Measurements from ENCODE around the gene ATOH1. TPM values are rescaled to one million over a fixed set of nuclear protein-coding genes. Genes with fewer than 3 reads are reported as not detected.

ATOH1 gene
- total RNA-seq, 2 donors from 2014 or later: not detected

DNA sequence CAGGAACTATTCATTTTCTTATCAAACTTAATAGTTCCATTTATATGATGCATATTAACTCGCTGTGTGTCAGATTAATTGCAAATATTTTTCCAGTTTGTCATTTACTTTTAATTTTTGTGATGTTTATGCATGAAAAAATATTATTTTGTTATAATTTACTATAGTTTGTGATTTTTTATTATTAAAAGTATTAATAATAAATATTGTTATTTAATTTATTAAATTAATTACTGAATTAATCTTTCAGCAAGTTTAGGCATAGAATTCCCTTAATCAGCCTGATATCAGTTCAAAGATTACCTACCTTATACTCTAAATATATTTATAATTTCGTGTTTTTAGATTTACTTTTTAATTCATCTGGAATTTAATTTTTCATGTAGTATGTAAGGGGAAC lies 15.5 kb upstream of the ATOH1 start:
- peaks cover 0 to 8% of the 10 kb centered on the region in 2 donors for H3K4me1 ChIP-seq
- no peak for DNase-seq (ENCODE audit: low spot score)
- no peaks in the 10 kb centered on the region for H3K9me3 ChIP-seq
- TF ChIP-seq, protein P1, sequence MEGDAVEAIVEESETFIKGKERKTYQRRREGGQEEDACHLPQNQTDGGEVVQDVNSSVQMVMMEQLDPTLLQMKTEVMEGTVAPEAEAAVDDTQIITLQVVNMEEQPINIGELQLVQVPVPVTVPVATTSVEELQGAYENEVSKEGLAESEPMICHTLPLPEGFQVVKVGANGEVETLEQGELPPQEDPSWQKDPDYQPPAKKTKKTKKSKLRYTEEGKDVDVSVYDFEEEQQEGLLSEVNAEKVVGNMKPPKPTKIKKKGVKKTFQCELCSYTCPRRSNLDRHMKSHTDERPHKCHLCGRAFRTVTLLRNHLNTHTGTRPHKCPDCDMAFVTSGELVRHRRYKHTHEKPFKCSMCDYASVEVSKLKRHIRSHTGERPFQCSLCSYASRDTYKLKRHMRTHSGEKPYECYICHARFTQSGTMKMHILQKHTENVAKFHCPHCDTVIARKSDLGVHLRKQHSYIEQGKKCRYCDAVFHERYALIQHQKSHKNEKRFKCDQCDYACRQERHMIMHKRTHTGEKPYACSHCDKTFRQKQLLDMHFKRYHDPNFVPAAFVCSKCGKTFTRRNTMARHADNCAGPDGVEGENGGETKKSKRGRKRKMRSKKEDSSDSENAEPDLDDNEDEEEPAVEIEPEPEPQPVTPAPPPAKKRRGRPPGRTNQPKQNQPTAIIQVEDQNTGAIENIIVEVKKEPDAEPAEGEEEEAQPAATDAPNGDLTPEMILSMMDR (IDR thresholded peaks at IDR 0.05): no peak
- H3K4me3 ChIP-seq: no peak overlapping the region
- H3K27me3 ChIP-seq: no peaks in the 10 kb centered on the region
- H3K36me3 ChIP-seq: no peaks in the 10 kb centered on the region
- H3K27ac ChIP-seq: no peak overlapping the region

DNA sequence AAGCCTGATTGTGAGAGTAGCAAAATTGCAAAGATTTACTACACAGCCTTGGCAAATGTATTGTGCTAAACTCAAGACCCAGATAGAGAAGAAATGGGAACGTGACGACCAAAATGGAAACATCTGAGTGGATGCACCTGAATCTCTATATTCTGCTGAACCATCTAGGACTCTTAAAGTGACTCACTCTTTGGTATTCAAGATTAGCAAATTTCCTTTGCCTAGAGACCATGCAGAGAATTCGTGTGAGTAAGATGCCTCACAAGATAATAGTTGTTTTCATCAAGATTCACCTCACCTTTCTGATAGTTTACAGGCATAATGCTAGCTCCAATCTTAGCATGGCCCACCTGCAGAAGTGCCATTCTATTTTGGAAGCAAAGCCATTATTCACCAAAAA lies 14.4 kb upstream of the ATOH1 start:
- Histone ChIP-seq H3K4me3 (no peak overlapping the region), H3K36me3 (no peaks in the 10 kb centered on the region), H3K27ac (no peak overlapping the region), H3K27me3 (no peaks in the 10 kb centered on the region), H3K9me3 (no peaks in the 10 kb centered on the region), H3K4me1 (peaks cover 0 to 8% of the 10 kb centered on the region in 2 donors)
- TF ChIP-seq, protein P1 (IDR thresholded peaks at IDR 0.05): no peak
- DNase-seq (ENCODE audit: low spot score): no peak

DNA sequence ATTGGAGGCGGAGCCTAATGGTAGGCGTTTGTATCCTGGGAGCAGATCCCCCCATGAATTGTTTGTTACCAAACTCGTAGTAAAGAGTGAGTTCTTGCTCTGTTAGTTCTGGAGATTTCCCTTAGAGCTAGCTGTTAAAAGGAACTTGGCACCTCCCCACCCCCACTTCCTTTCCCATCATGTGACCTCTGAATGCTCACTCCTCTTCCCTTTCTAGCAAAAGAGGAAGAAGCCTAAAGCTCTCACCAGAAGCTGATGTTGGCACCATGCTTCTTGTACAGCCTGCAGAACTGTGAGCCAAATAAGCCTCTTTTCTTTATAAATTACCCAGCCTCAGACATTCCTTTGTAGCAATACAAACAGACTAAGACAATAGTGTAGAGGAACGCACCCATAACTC lies 13.8 kb upstream of the ATOH1 start:
- DNase-seq (ENCODE audit: low spot score): no peak
- no peak overlapping the region for H3K4me3 ChIP-seq
- H3K36me3 ChIP-seq: no peaks in the 10 kb centered on the region
- TF ChIP-seq, protein P1 (IDR thresholded peaks at IDR 0.05): no peak
- no peak overlapping the region for H3K27ac ChIP-seq
- H3K9me3 ChIP-seq: no peaks in the 10 kb centered on the region
- no peaks in the 10 kb centered on the region for H3K27me3 ChIP-seq
- peaks cover 0 to 8% of the 10 kb centered on the region in 2 donors for H3K4me1 ChIP-seq

DNA sequence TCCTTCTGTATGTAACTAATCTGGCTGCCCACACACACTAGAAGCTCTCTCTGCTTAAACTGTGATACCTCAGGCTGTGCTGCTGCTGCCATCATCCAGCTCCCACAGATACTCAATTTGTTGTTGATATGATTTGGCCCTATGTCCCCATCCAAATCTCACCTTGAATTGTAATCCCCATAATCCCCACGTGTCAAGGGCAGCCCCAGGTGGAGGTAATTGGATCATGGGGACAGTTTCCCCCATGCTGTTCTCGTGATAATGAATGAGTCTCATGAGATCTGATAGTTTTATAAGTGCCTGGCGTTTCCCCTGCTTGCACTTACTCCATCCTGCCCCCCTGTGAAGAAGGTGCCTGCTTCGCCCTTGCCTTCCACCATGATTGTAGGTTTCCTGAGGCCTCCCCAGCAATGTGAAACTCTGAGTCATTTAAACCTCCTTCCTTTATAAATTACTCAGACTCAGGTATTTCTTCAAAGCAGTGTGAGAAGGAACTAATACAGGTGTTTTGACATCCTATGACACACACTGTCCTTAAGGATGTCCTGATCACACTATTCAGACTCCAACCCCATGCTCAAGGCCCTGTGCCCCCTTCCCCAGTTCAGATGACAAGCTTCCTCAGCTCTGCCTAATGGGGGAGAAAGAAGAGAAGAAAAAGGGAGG lies 2.9 kb upstream of the ATOH1 start:
- TF ChIP-seq, protein P1 (IDR thresholded peaks at IDR 0.05): no peak
- peaks cover 12 to 29% of the 10 kb centered on the region in 2 donors for H3K27me3 ChIP-seq
- no peak for DNase-seq (ENCODE audit: low spot score)
- no peaks in the 10 kb centered on the region for H3K36me3 ChIP-seq
- H3K4me1 ChIP-seq: peaks cover 0 to 28% of the 10 kb centered on the region in 2 donors
- H3K9me3 ChIP-seq: peaks cover 0 to 3% of the 10 kb centered on the region in 2 donors
- no peak overlapping the region for H3K4me3 ChIP-seq
- no peak overlapping the region for H3K27ac ChIP-seq

DNA sequence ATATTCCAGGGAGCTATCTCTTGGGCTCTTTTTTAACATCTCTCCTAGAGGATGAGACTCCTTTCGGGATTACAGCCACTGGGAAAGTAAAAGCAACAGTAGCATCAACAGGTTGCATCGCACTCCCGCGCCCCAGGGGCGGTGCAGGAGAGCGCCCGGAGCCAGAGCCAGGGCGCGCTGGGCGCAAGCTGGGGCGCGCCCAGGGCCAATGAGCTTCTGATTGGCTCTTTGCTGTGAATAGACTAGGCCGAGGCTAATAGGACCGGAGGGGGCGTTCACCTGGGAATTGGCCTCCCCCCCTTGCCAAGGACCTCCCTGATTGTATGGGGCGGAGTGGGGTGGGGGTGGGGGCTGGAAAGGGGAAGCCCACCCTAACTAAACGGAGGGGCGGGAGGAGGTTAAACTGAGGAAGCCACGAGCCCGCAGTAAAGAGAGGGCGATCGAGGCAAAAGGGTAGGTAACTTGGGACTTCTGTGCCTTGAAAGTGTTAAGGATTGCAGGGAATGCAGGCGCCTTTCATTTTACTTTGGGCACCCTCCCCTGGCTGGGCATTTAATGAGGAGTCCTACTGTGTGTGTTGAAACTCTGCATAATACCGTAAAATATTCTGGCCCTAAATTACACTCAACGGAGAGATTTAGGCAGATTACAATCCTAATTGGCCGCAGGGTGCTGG lies 1.1 kb upstream of the ATOH1 start:
- peaks cover 0 to 4% of the 10 kb centered on the region in 2 donors for H3K9me3 ChIP-seq
- H3K4me1 ChIP-seq: peaks cover 0 to 28% of the 10 kb centered on the region in 2 donors
- DNase-seq (ENCODE audit: low spot score): no peak
- H3K36me3 ChIP-seq: no peaks in the 10 kb centered on the region
- H3K4me3 ChIP-seq: no peak overlapping the region
- H3K27ac ChIP-seq: no peak overlapping the region
- H3K27me3 ChIP-seq: peaks cover 16 to 38% of the 10 kb centered on the region in 2 donors
- TF ChIP-seq, protein P1 (IDR thresholded peaks at IDR 0.05): no peak
